Endothelial cell (in vitro differentiated cells): ENCODE measurements around the gene ACKR3. TPM values are rescaled to one million over a fixed set of nuclear protein-coding genes. Genes with fewer than 3 reads are reported as not detected.

Experiments
- DNase-seq: peaks from one replicate; pipeline ENCODE4 v3.0.0; 2021; ENCODE audit warnings: low spot score
- H3K27ac Mint-ChIP-seq: one replicate; pipeline ENCODE4 v1.8.0; 2021; ENCODE audit warnings: mixed read lengths, inconsistent platforms; ENCODE audit not compliant: unreplicated experiment
- H3K27me3 Mint-ChIP-seq: one replicate; pipeline ENCODE4 v1.8.0; 2021; ENCODE audit warnings: mild to moderate bottlenecking, moderate library complexity, mixed read lengths, inconsistent platforms; ENCODE audit not compliant: unreplicated experiment
- H3K36me3 Mint-ChIP-seq: one replicate; pipeline ENCODE4 v1.8.0; 2021; ENCODE audit warnings: mild to moderate bottlenecking, low read depth, mixed read lengths, inconsistent platforms; ENCODE audit not compliant: unreplicated experiment
- H3K4me1 Mint-ChIP-seq: one replicate; pipeline ENCODE4 v1.8.0; 2021; ENCODE audit warnings: mild to moderate bottlenecking, mixed read lengths, inconsistent platforms; ENCODE audit not compliant: unreplicated experiment
- H3K4me3 Mint-ChIP-seq: one replicate; pipeline ENCODE4 v1.8.0; 2021; ENCODE audit warnings: mild to moderate bottlenecking, mixed read lengths, inconsistent platforms; ENCODE audit not compliant: unreplicated experiment
- H3K9me3 Mint-ChIP-seq: one replicate; pipeline ENCODE4 v1.8.0; 2021; ENCODE audit warnings: mixed read lengths, inconsistent platforms; ENCODE audit not compliant: unreplicated experiment
- total RNA-seq: library from RNA; stranded (reverse); fragmentation: NEBNext Ultra II Directional; extraction: Animal tissue kit (Norgen Biotek cat#: 25700); gene quantifications from one replicate; pipeline ENCODE4 v1.2.1, GENCODE V29; 2021; ENCODE audit not compliant: unreplicated experiment
- TF ChIP-seq, protein P1 (sequence below): fragments of 200-600 bp; sonication (generic); IDR thresholded peaks from one replicate; pipeline ENCODE4 v1.5.0; 2021; ENCODE audit warnings: antibody characterized with exemption; ENCODE audit not compliant: unreplicated experiment

The ACKR3 gene
- total RNA-seq, 1 donor from 2014 or later: 24.8 TPM

GRCh38 chr2:236577481-236578410 is 8.1 kb downstream of the ACKR3 start:
- TF ChIP-seq, protein P1, sequence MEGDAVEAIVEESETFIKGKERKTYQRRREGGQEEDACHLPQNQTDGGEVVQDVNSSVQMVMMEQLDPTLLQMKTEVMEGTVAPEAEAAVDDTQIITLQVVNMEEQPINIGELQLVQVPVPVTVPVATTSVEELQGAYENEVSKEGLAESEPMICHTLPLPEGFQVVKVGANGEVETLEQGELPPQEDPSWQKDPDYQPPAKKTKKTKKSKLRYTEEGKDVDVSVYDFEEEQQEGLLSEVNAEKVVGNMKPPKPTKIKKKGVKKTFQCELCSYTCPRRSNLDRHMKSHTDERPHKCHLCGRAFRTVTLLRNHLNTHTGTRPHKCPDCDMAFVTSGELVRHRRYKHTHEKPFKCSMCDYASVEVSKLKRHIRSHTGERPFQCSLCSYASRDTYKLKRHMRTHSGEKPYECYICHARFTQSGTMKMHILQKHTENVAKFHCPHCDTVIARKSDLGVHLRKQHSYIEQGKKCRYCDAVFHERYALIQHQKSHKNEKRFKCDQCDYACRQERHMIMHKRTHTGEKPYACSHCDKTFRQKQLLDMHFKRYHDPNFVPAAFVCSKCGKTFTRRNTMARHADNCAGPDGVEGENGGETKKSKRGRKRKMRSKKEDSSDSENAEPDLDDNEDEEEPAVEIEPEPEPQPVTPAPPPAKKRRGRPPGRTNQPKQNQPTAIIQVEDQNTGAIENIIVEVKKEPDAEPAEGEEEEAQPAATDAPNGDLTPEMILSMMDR: no peak
- H3K27ac Mint-ChIP-seq: no peak overlapping the region
- peaks cover 9% of the 10 kb centered on the region for H3K4me1 Mint-ChIP-seq
- no peak for DNase-seq
- peaks cover 22% of the 10 kb centered on the region for H3K36me3 Mint-ChIP-seq
- no peaks in the 10 kb centered on the region for H3K27me3 Mint-ChIP-seq
- H3K4me3 Mint-ChIP-seq: peak overlapping the region; percentile 47
- no peaks in the 10 kb centered on the region for H3K9me3 Mint-ChIP-seq

DNA sequence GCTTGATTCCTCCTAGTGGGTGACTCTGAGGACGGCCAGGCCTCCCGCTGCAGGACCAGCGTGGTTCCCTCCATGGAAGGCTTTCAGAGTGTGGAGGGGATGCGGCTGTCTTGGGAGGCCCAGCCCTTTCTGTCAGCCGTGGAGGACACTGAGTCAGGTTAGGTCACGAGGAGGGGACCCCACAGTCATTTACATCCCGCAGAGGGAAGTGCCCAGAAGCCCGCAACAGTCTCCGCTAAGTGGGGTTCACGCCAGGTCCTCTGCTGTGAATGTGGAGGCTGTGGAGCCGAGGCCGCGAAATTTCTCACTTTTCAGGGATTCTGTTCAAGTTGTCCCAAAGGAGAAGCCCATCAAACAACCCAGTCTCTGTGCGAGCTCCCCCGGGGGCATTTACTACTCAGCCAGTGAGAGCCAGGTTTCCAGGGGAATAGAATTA is 8.8 kb downstream of the ACKR3 start:
- H3K4me1 Mint-ChIP-seq: peaks cover 5% of the 10 kb centered on the region
- no peaks in the 10 kb centered on the region for H3K27me3 Mint-ChIP-seq
- H3K27ac Mint-ChIP-seq: no peak overlapping the region
- no peak for DNase-seq
- H3K4me3 Mint-ChIP-seq: no peak overlapping the region
- peaks cover 19% of the 10 kb centered on the region for H3K36me3 Mint-ChIP-seq
- H3K9me3 Mint-ChIP-seq: no peaks in the 10 kb centered on the region
- TF ChIP-seq, protein P1: no peak

DNA sequence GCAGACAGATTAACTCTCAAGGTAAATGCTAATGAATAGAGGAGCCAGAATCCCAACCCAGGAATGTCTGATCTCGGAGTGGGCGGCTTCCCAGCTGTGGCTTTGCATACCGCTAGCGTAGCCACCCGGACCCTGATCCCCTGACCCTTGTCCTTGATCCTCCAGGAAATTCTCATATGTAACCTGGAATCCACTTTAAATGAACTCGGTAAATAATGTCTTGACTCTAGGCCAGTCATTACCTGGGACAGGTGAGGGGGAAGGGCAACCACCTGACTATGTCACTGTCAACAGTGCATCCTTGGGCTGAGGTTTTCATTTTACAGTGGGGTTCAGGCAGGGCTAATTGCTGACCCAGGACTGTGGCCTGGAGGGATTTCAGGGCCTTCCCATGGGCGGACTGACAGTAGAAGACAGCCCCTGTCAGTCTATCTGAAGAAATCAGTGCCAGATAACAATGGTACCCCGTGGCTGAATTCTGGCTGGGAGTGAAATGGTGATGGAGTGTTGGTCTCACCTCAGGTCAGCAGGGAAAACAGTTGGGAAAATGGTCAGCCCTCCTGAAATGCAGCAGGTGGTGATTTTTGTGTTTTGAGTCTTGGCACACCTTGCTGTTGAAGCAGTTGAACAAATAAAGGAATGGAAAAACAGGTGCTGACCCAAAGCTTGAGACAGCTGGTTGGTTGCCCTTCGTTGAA is 9.6 kb downstream of the ACKR3 start:
- TF ChIP-seq, protein P1: no peak
- DNase-seq: no peak
- Mint-ChIP-seq H3K9me3 (no peaks in the 10 kb centered on the region), H3K27me3 (no peaks in the 10 kb centered on the region), H3K27ac (no peak overlapping the region), H3K4me1 (peaks cover 2% of the 10 kb centered on the region), H3K36me3 (peaks cover 19% of the 10 kb centered on the region), H3K4me3 (no peak overlapping the region)

DNA sequence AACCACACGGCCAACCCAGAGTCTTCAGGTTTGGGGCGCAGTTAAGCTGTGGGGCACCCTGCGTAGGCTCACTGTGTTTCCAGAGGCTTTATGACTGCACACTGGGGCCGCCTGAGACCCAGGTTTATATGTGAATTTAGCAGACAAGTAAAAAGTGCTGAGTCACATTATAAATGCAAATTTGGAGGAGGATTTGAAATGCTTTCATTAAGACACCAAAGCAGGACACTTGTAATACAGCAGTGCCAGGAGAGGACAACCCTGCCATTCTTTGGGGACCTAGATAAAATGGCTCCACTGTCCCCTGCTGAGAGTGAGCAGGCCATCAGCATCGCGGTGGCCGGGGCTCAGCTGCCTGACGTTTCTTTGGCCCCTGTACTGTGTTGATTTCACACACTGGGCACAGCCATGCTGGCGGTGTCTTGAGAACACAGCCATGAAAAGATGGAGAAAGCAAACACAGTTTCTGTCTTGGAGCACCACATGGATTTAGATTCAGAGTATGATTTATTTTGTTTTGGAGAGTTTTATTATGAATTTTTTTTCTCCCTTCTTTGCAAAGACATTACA is 10.2 kb downstream of the ACKR3 start:
- TF ChIP-seq, protein P1: no peak
- Mint-ChIP-seq H3K27me3 (no peaks in the 10 kb centered on the region), H3K9me3 (no peaks in the 10 kb centered on the region), H3K36me3 (peaks cover 19% of the 10 kb centered on the region), H3K4me1 (peaks cover 2% of the 10 kb centered on the region), H3K4me3 (no peak overlapping the region), H3K27ac (no peak overlapping the region)
- DNase-seq: no peak
